ENCODE data around the gene NPW.

GRCh38 chr16:1981398-1981836 lies 38.2 kb upstream of the NPW start, which contains the start of gene NOXO1:
- TF ChIP-seq NFRKB (IDR thresholded peaks at IDR 0.05) (no peak), TARDBP (IDR thresholded peaks at IDR 0.05) (no peak), FOXM1 (IDR thresholded peaks at IDR 0.05; ENCODE audit: borderline replicate concordance) (no peak), BHLHE40 (IDR thresholded peaks at IDR 0.05; ENCODE audit: borderline replicate concordance) (no peak), SP1 (IDR thresholded peaks at IDR 0.05) (no peak)

Measured in HEK293T (cell line).